NCI-H1930 (cell line): Measurements from ENCODE around the gene MMP3.

Experiments used
- DNase-seq, 2 experiments: peaks; one replicate each; lab custom pipeline; 2025; lab: John Stamatoyannopoulos, UW

MMP3 gene

DNA sequence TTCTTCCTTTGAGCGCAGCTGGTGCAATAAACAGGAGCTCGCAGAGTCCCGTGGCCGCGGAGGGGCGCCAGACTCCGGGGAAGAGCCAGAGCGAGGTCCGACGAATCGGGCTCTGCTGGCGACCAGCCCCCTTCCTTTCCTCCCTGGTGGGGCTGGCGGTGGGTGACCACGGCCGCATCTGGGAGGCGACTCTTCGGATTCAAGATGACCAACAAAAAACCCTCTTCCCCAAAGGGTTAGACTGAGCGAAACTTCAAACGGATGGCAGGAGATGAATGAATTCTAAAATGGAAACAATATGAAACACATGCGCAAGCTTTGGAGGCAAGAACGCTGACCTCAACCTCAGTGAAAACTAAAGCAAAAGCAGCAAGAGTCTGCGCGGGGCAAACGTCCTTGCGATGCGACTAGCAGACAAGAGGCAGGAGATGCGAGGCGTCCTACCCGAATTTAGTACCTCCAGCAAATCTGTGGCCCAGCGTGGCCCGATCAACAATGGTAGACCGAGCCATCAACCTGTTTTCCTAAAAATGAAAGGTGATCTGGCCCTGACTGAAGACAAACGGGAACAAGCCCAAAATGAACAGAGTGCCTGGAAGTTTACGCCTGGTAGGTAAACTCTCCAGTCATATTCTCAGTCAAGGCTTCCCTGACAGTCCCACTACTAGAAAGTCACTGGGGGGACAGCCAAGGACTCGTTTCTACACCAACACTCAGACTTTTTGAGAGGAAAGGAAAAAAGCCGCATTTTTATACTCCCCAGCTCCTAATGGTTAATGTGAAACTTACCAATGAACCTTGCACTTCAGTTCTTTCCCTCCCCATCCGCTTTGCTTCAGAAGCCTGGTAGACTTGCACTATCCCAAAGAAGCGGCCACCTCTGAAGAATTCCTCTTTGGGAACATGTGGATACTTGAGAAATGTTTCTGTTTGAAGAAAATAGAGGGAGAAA is 11.6 kb downstream of the MMP3 start:
- no peak for DNase-seq

DNA sequence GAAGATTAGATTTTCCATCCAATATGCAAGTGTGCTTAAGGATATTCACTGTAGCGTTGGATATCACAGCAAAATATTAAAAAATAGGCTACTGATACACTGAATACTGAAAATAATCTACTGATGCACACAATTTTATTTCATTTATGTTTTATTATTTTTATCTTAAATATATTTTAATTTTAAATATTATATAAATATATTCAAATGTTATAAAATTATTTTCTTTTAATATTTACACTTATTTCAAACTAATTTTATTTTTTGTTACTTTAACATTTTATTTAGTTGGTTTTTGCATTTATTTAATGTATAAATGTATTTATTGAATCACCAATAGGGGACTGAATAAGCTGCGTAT is 12.3 kb downstream of the MMP3 start:
- no peak for DNase-seq

DNA sequence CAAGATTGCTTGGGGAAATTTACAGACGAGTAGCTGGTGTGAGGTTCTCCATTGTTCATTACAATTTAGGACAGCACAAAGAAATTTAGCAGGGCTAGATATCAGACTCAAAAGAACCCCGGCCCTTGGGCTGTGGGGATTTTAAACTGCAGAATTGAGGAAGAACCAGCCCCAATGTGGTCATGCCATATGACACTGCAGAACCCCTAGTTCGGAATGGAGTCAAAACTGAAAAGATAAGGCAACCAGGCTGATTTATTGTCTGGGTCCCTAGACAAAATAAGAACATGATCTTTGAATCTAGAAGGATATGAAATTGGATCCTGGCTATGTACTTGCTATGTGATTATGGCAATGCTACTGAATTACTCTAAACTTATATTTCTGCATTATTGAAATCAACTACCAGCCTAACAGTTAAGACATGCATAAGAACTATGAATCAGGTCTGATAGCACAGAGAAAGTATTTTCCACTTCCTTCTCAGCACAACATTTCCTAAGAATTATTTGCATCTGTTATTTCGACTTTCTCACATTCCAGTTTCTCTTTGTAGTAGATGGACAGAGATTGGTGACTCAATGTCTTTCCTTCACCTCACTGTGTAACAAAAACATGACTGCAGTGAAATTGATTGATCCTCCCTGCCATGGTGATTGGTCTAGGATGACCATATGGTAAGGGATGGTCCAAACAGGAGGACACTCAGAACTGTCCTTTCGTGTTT is 13.2 kb downstream of the MMP3 start:
- DNase-seq: no peak

DNA sequence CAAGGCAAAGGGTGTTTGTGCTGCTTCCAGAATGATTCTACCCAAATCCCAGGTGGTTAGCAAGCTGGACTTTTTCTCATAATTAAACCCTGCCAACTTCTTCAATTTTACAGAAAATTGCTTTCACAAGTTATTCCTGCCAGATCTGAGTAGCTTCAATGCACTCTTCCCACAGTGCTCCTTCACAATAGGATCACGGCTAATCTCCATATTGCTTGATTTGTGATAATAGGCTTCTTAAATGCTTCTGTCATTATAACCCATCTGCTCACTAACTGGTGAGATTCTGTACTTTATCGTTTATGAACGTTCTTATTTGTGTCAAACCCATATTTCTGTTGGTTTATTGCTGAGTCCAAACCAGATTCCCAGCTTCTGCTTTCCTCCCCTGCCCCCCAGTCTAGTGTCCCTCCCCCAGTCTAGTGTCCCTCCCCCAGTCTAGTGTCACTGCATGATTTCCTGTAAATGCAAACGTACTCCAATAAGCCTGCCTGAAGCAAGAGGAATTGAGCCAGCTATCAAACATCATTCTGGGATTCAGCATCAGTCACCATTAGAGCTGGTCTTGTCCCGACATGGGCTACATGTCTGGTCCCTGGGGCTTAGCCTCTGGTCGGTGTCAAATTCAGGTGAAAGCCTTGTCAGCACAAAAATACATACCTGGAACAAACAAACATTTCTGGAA is 14.0 kb downstream of the MMP3 start:
- no peak for DNase-seq

DNA sequence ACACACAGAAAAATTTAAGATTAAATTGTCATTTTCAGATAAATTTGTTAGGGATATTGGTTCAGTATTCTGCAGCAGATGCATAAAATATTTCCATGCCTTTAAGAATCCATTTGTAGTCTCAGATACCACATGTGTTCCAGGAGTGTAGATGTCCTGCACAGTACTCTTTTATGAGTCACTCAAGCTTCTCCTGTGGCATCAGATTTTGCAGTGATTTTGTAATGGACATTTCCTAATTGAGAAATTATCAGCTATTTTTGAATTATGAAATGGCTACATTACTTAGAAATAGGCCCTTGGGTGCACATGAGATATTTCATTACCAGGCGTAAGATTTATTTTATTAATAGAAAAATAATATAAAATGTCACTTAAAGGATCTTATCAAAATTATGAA is 18.9 kb downstream of the MMP3 start:
- DNase-seq: no peak

DNA sequence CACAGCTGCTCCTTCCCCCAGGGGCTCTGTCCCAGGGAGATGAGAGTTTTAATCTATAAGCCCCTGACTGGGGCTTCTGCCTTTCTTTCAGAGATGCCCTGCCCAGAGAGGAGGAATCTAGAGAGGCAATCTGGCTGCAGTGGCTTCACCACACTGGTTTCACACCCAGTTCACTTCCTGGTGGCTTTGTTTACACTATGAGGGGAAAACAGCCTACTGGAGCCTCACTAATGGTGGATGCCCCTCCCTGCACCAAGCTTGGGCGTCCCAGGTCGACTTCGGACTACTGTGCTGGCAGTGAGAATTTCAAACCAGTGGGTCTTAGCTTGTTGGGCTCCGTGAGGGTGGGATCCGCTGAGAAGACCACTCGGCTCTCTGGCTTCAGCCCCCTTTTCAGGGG is 23.9 kb downstream of the MMP3 start:
- no peak for DNase-seq

DNA sequence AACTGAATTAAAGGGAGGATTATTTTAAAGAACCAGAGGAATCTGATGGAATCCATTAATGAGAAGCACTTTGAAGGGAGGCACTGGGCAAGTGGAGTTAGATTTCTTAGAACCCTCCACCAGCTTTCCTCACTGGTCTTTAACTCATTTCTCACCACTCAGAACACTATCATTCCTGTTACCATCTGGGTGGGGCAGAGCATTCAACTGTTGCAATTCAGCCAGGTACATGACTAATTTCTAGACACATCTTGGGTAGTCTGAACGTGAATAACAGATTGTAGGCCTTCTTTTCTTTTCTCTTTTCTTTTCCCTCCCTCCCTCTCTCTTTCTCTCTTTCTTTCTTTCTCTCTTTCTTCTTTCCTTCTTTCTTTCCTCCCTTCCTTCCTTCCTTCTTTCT is 29.9 kb downstream of the MMP3 start:
- DNase-seq: no peak

DNA sequence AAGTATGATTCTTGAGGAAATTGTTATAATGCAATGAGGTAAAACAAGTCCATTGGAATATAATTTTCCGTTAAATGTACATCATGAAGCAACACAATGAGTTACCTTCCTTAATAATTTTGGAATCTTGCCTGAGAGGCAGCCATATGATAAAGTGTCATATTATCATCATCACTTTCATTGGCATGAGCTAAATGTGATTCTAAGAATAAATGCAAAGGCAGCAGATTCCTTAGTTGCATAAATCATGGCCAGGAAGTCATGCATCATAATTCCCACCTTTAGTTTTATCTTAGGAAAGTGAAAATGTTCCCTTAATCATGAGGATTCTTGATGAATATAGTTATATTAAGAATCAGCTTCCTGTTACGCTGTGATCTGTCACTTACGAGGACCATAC is 31.2 kb downstream of the MMP3 start:
- DNase-seq: no peak

DNA sequence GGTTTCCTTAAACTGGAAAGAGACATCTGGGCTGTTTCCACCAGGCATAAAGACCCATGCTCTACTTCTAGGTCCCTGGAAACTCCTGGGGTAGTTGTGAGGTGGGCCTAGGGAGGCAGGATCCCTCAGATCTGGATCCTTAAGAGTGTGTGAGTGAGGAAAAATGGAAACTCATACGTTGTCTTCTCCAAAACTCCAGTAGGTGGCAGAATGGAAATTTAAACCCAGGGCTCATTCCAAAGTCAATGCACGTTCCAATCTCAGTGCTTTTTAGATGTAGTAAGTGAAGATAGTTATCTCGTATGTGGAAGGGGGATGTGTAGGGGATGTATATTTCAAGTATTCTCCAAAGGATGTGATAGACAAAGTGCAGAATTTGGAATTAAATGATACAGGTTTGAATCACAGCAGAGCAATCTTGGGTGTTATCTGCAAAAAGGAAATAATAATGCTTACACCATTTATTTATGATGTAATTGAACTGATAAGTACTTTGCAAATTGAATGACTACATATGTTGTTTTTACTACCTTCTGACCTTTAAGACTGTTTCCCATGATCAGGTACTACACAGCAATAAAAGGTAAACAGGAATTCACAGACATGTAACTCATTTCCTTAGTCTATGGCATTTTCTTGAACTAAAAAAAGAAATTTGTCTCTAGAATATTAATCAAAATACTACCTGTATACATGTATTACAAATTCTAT is 32.3 kb downstream of the MMP3 start:
- peak in 1 of 2 experiments; percentile 15 for DNase-seq

DNA sequence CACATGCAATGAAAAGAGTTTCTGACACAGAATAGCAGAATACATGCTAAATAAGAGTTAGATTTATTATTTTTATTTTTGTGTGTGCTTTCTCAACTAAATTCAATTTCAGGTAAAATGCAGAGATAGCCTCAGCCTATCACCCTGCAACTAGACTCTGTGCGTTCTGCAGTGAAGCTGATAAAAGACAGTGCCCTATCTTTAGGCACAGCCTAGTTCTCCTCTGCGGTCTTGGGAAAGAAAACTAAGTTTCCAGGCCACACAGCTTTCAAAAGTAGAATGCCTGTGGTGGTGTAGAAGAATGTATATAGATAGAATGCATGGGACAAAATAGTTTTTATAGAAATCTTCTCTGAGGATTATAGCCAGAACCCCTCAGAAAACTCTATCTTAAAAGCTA is 33.4 kb downstream of the MMP3 start:
- DNase-seq: no peak

DNA sequence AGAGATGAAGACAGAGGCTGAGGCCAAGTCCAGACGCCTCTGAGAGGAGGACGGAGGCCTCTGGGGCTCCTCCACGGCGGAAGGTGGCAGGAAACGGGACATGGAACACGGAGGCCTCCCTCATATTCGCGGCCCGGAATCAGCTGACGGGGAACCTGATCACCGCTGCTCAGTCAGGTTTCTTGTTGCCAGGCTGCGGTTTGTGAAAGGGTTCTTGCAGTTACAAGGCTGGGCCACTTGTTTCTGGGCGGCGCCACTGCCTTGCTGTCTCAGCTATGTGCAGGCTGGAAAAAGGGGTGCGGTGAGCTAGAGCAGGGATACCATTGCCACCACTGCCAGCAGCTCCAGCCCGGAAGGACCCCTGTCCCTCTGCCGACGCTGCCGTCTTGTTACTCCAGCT is 35.5 kb downstream of the MMP3 start:
- DNase-seq: no peak

DNA sequence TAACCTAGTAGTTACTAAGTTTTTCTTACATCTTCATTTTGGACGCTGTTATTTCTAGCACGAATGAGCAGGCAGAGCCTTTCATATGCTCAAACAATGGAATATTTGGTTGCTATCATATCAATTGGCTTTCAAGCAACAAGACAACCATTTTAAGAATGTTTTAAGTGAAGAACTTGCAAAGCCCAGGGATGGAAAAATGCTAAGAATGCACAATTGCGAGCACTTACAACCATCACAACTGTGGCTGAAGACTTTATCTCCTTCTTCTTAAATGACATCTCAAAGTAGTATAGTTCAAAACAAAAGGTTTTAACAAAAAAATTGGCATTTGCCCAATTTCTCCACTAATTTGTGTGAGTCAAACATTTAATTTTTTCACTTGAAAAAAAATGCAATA is 37.1 kb downstream of the MMP3 start:
- DNase-seq: no peak

DNA sequence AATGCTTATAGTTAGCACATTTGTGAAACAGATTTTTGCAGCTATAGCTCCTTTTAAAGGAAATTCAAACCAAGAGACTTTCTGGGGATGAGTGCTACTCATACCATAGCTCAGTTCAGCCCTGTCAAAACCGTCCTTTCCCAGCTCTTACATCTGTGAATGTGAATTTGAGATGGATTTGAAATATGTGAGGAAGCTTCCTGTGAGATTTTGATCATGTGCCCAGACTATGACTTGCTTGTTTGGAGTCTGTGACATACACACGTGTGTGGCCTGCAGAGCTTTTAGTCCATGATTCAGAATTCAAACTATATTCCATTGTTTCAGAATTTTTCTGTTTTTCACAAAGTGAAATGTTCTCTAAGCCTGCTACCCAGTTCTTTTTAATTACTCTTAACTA is 41.1 kb downstream of the MMP3 start:
- DNase-seq: no peak

DNA sequence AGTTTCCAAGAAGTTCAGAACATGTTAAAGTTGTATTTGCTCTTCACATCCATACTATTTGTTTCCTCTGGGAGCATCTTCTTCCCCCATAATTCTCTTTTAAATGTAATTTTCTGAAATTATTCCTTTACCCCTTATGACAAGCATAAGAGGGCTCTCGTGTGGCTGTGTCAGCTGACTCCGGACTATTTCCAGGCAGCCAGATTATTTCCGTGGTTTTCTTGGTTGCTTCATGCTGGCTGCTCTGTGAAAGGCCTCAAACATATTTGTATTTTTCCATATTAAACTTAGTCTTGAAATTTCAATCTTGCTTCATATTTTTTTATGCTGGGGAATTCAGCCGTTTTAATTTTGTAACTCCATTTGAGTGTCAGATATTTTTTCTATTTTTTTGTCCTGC is 42.6 kb downstream of the MMP3 start:
- DNase-seq: no peak

DNA sequence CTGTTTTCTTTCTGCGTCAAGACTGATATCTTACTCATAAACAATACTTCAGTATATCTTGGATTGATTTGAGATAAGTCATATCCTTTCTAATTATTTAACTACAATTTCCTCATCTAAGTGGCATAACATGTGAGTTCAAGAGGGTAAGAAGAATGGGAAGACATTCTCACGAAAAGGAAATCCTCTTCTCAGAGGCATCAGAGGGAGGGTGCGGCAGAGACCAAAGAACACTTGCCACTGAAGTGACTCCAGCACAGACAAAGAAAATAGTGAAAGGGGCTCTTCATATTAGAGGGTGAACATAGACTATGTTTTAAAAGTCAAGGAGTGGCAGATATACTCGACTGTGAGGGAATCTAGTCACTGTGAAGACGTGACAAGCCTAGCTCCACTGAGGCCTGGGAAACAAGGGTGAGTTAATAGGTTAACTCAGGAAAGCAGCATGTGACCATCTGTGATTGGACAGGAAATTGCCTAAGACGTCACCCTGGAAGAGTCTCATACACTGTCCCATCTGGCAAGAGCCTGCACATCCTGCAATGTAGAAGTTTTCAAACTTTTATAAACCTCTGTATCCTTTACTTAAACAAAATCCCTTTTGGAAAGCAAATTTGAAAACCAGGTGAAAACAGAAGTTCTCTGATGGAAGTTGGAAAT is 43.6 kb downstream of the MMP3 start:
- no peak for DNase-seq

DNA sequence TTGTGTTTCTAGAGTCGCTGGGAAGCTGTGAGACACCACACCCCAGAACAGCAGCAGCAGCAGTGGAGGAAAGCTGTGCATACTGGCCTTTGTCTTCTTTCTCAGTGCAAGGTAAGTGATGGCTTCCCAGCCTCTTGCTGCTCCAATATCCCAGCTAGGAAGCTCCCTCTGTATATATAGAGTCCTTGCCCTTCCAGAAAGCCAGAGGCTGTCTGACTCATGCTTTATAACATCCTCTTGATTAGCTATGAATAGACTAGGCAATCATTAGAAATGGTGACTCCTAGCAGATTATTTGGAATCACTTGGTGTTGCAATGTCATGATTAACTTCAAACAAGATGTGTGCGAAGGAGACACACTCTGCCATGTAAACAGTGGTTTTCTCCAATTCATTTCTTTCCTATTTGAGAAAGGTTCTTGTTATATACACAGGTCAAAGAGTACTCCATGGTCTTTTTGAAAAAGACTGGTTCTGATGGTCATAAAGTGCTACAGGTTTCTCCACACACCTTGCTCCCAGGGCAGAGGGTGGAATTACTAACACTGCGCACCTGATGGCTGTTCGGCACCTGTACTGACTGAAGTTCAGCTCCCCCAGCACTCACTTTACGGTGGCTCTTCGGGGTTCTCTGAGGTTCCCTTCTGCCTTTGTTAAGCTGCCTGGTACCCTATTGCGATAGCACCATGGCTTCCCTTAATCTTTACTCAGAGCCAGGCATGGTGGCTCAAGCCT is 45.2 kb downstream of the MMP3 start, which contains the start of gene MMP1:
Gene MMP1, minus strand, starts transcription at position 149 of the 735 bp plus-strand sequence. Its CDS starts 68 bp downstream, at position 81.
- no peak for DNase-seq

DNA sequence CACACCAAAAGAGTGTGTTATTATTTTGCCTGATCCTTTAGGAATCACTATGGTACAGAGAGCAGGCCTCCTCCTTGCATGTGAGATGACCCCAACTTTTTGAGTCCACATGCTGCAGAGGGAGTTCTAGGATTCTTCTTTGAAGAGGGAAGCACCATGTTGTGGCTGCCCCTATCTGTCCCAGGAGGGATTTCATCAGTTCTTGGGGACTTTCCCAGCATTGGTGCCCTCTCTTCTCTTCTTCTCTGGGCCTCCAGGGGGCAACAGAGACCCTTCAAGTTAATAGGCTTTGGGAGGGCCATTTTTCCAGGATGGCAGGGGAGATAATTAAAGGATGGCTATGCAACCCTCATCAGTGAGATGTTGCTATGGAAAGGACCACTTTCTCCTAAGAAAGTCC is 49.0 kb downstream of the MMP3 start:
- peak; percentile 5 to 12 for DNase-seq

DNA sequence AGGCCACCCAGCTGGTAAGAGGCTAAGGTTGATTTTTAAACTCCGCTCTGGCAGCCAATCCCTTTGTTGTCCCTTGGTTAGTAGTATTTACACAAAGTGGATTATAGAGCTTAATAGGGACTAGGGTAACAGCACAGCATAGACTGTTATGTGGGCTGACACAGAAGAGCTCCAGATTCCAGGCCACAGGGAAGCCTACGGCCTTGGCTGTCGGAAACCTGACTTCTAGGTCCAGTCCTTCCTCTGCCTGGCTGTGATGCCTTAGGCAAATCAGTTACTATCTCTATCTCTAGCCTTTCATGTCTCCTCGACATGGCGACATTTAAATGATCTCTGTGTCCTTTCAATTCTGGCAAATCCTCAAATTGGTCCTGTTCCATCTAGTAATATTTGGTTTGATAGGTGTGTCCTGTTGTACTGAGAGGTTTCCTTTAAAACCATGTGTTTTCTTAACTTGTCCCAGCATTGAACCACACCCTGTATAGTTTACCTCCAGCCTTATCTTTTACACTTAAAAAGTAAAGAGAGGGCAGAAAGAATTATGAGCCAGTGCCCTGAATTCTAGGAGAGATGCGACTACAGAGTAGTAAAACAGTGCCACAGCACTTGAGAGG is 49.6 kb downstream of the MMP3 start:
- DNase-seq: no peak

DNA sequence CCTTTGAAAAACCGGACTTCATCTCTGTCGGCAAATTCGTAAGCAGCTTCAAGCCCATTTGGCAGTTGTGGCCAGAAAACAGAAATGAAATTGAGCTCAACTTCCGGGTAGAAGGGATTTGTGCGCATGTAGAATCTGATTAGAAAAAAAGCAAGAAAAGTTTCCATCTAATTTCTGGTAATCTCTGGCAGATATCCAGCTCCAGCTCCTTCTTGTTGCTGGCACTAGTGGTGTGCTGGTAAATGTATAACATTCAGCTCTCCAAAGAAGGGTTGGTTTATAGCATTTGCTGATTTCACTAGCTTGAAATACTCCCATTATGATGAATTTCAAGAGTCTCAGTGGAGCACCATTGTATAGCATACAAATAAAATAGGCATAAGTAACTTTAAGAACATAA is 50.8 kb downstream of the MMP3 start:
- DNase-seq: no peak

DNA sequence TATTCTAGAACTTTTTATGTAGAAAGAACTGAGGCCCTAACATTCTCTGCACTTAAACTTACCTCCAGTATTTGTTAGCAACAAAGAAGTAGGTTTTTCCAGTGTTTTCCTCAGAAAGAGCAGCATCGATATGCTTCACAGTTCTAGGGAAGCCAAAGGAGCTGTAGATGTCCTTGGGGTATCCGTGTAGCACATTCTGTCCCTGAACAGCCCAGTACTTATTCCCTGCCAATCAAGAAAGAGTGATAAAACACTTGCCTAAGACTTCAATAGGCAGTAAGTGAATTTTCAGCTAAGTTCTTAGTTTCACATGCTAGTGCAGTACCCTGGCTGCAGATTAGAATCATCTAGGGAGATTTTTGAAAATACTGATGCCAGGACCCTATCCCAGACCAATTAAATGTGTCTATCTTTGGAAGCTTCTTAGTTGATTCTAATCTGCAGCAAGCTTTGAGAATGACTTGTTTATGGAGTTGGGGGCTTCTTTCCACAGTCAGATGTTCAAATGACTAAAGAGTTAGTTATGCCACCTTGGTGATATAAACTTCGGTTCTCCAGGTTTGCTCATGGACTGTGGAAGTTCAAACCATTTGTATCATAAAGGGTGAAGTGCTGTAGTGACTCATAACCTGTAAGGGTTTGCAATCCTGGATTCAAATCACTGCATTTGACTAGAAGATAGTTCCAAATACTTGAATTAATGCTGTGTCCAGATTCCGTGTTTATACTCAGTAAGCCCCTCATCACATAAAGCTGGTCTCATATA is 52.0 kb downstream of the MMP3 start:
- DNase-seq: no peak
